IMR-90 (cell line): ENCODE measurements around the gene CCDC61. TPM values are rescaled to one million over a fixed set of nuclear protein-coding genes. Genes with fewer than 3 reads are reported as not detected.

Experiments
- ATAC-seq: fragments of 200-7000 bp; cut with Tn5 transposase; 2 replicates; pipeline ENCODE4 v1.9.1; 2020; ENCODE audit warnings: low read depth, mild to moderate bottlenecking, moderate library complexity
- BruUV-seq: library from RNA; stranded (reverse); fragments of 400-500 nt; replicated peaks from 2 replicates; lab custom pipeline; 2021; lab: Mats Ljungman, UMichigan
- CTCF ChIA-PET: fragments of 300-600 bp; formaldehyde crosslinking; extraction: SDS; loops from one replicate; lab custom pipeline; 2021; ENCODE audit warnings: antibody characterized with exemption; lab: Yijun Ruan, JAX
- POLR2A ChIA-PET: fragments of 300-600 bp; sonication (Branson Sonifier 250); formaldehyde crosslinking; loops from one replicate; lab custom pipeline; 2022; ENCODE audit warnings: antibody characterized with exemption; ENCODE audit not compliant: unreplicated experiment; lab: Charles Lee
- DNase-seq: peaks from one replicate; pipeline ENCODE4 v3.0.0; 2013
- H2AFZ ChIP-seq: replicated peaks from 2 replicates; pipeline ENCODE3; 2013; ENCODE audit warnings: low read length, mild to moderate bottlenecking; ENCODE audit not compliant: poor library complexity
- H2AK5ac ChIP-seq: 2 replicates; pipeline ENCODE4 v1.6.1; 2013; ENCODE audit warnings: low read depth, low read length, inconsistent platforms
- H2AK9ac ChIP-seq: replicated peaks from 2 replicates; pipeline ENCODE3; 2013; ENCODE audit warnings: mild to moderate bottlenecking, low read depth, low read length, moderate library complexity; ENCODE audit not compliant: poor library complexity
- H2BK120ac ChIP-seq: 2 replicates; pipeline ENCODE4 v1.6.1; 2013; ENCODE audit warnings: low read depth, low read length, inconsistent platforms
- H2BK15ac ChIP-seq: 3 replicates; pipeline ENCODE4 v1.6.1; 2013; ENCODE audit warnings: low read depth, low read length, inconsistent platforms
- H2BK20ac ChIP-seq: 2 replicates; pipeline ENCODE4 v1.6.1; 2013; ENCODE audit warnings: low read depth, mild to moderate bottlenecking, inconsistent platforms, low read length, moderate library complexity
- H2BK5ac ChIP-seq: 2 replicates; pipeline ENCODE4 v1.6.1; 2013; ENCODE audit warnings: mild to moderate bottlenecking, low read depth, low read length, inconsistent platforms; ENCODE audit not compliant: poor library complexity, severe bottlenecking
- H3K14ac ChIP-seq: replicated peaks from 2 replicates; pipeline ENCODE4 v1.6.1; 2013; ENCODE audit warnings: low read depth, low read length, inconsistent platforms
- H3K18ac ChIP-seq: 2 replicates; pipeline ENCODE4 v1.6.1; 2013; ENCODE audit warnings: low read depth, low read length, control low read depth
- H3K23ac ChIP-seq: 2 replicates; pipeline ENCODE4 v1.6.1; 2013; ENCODE audit warnings: low read depth, low read length, inconsistent platforms
- H3K27ac ChIP-seq: 2 replicates; pipeline ENCODE4 v1.5.1; 2013; ENCODE audit warnings: mild to moderate bottlenecking, control low read depth, low read length; ENCODE audit not compliant: insufficient read depth
- H3K27me3 ChIP-seq: 2 replicates; pipeline ENCODE4 v1.6.1; 2013; ENCODE audit warnings: low read length; ENCODE audit not compliant: control insufficient read depth, insufficient read depth
- H3K36me3 ChIP-seq: 2 replicates; pipeline ENCODE4 v1.6.1; 2013; ENCODE audit warnings: low read length, mixed read lengths; ENCODE audit not compliant: control insufficient read depth, insufficient read depth
- H3K4ac ChIP-seq: 2 replicates; pipeline ENCODE4 v1.6.1; 2013; ENCODE audit warnings: low read depth, low read length, inconsistent platforms
- H3K4me1 ChIP-seq: 2 replicates; pipeline ENCODE4 v1.6.1; 2013; ENCODE audit warnings: low read length, mixed read lengths; ENCODE audit not compliant: control insufficient read depth, insufficient read depth
- H3K4me2 ChIP-seq: 2 replicates; pipeline ENCODE4 v1.6.1; 2013; ENCODE audit warnings: low read depth, mild to moderate bottlenecking, control low read depth, low read length, moderate library complexity
- H3K4me3 ChIP-seq: 2 replicates; pipeline ENCODE4 v1.5.1; 2013; ENCODE audit warnings: low read depth, mild to moderate bottlenecking, control low read depth, low read length, moderate library complexity; ENCODE audit not compliant: insufficient read depth
- H3K56ac ChIP-seq: 2 replicates; pipeline ENCODE4 v1.6.1; 2013; ENCODE audit warnings: low read length, inconsistent platforms; ENCODE audit not compliant: insufficient read depth; ENCODE audit errors: extremely low read depth
- H3K79me1 ChIP-seq, 2 experiments: 2 replicates each; pipeline ENCODE4 v1.6.1; 2013; ENCODE audit warnings: low read length in 2 of 2, inconsistent platforms in 1 of 2, low read depth in 1 of 2
- H3K9ac ChIP-seq: 2 replicates; pipeline ENCODE4 v1.6.1; 2013; ENCODE audit warnings: low read depth, low read length, control low read depth
- H3K9me1 ChIP-seq: 2 replicates; pipeline ENCODE4 v1.6.1; 2013; ENCODE audit warnings: low read length, inconsistent platforms; ENCODE audit not compliant: insufficient read depth
- H3K9me3 ChIP-seq: 2 replicates; pipeline ENCODE4 v1.6.1; 2013; ENCODE audit warnings: low read length; ENCODE audit not compliant: control insufficient read depth, insufficient read depth
- H4K20me1 ChIP-seq: 2 replicates; pipeline ENCODE4 v1.6.1; 2013; ENCODE audit warnings: low read length, inconsistent platforms; ENCODE audit not compliant: insufficient read depth
- H4K5ac ChIP-seq: 2 replicates; pipeline ENCODE4 v1.6.1; 2013; ENCODE audit warnings: mild to moderate bottlenecking, low read depth, low read length, control low read depth
- H4K8ac ChIP-seq, 2 experiments: 2 replicates each; pipeline ENCODE4 v1.6.1; 2013; ENCODE audit warnings: low read depth in 2 of 2, low read length in 2 of 2, control low read depth in 1 of 2, inconsistent platforms in 1 of 2
- H4K91ac ChIP-seq: 2 replicates; pipeline ENCODE4 v1.6.1; 2013; ENCODE audit warnings: low read depth, low read length, inconsistent platforms; ENCODE audit not compliant: insufficient read depth
- MAZ ChIP-seq: IDR thresholded peaks from 2 replicates; pipeline ENCODE4 v1.6.1; 2012; ENCODE audit warnings: low read depth, mild to moderate bottlenecking, low read length, improper control_type of control experiment, moderate library complexity, borderline replicate concordance
- MXI1 ChIP-seq: IDR thresholded peaks from 2 replicates; pipeline ENCODE4 v1.6.1; 2012; ENCODE audit warnings: low read depth, mild to moderate bottlenecking, low read length, moderate library complexity, borderline replicate concordance
- WGBS, 2 experiments: methylation state at CpG; one replicate each; pipeline versions ENCODE4 v1.1.5 to v1.1.7; 2013; ENCODE audit warnings: missing lambda C conversion rate in 2 of 2; ENCODE audit not compliant: insufficient read length in 1 of 2; ENCODE audit errors: extremely low coverage in 2 of 2; 5-methylcytosine and 5-hydroxymethylcytosine counted together
- dilution Hi-C: fragments of 300-500 bp; cut with HindIII; formaldehyde crosslinking; loops from one replicate; pipeline ENCODE4 v1.14.3; 2018; ENCODE audit warnings: low sequenced_read_pairs; ENCODE audit not compliant: unreplicated experiment
- in situ Hi-C: fragments of 300-500 bp; cut with MboI; formaldehyde crosslinking; loops from 3 replicates; pipeline ENCODE4 v1.14.3; 2019; ENCODE audit warnings: low sequenced_read_pairs, inconsistent platforms, mixed read lengths
- intact Hi-C: fragments of 100-400 bp; cut with micrococcal nuclease; formaldehyde crosslinking; loops from 2 replicates; pipeline ENCODE4 v1.10.0; 2022
- polyA plus RNA-seq, 3 experiments: library from polyadenylated mRNA; depleted of rRNA; stranded (reverse); fragments of >200 nt; gene quantifications; 2 replicates each; pipeline ENCODE4 v1.2.3, GENCODE V29; 2012; ENCODE audit warnings: low replicate concordance in 1 of 3
- total RNA-seq: library from RNA; depleted of rRNA; stranded (reverse); fragments of >200 nt; gene quantifications from 2 replicates; pipeline ENCODE4 v1.2.3, GENCODE V29; 2012
- TF ChIP-seq, protein P1 (sequence below): fragments of 150-350 bp; IDR thresholded peaks from 2 replicates; pipeline ENCODE4 v1.6.1; 2016; ENCODE audit warnings: low read depth, mild to moderate bottlenecking, low read length, moderate library complexity, borderline replicate concordance

The CCDC61 gene
- total and polyA plus RNA-seq, 2 of the 4 experiments (the other 2 are of a cell fraction), result 3.2 to 9.1 TPM

DNA sequence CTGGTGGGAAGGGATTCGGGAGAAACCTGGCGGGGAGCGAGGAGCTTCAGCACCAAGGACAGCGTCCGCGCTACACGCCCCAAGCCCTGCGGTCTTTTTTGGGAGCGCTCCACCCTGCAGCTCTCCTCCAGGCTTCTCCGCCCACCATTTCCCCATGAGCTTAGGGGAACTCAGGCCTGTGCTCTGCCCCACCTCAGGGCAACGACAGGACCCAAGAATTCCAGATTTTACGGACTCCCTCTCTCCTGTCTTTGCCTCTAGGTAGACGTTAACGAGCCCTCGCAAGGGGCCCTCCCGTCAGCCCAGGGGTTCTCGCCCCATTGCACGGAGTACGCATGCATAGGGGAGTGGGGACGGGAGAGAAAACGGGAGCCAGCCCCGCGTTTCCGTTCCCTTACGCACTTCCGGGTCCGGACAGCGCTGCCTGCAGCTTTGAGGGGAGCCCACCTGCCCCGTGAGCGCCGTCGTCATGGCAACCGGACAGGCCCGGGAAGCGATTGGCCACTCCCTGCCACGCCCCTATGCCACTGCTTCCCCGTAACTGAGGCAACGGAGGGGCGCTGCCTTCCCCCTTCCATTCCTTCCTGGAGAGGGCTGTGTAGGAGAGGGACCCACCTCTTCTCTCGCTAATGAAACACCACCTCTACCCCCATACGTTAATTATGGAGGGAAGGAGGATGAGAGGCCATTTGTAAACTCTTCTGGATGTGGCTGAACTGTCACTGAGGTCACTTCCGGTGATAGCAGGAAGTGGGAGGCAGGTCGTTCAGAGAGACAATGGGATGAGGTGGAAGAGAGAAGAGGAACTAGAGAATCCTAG lies 42.4 kb upstream of the CCDC61 start:
- intact Hi-C loops, result no loop called here
- Histone ChIP-seq H2AFZ (peak overlapping the region; percentile 83), H3K4me1 (no peaks in the 10 kb centered on the region), H3K27ac (no peak overlapping the region), H3K4me2 (peak overlapping the region; percentile 27; the same call in 1 of the 2 replicates), H3K4me3 (no peak overlapping the region), H3K9me1 (no peaks in the 10 kb centered on the region), H2BK20ac (no peak overlapping the region), H2BK5ac (no peak overlapping the region), H2AK5ac (no peak overlapping the region), H3K14ac (no peak overlapping the region), H3K9me3 (no peaks in the 10 kb centered on the region), H3K79me1 (no peaks in the 10 kb centered on the region), H4K20me1 (no peaks in the 10 kb centered on the region), H2BK120ac (no peak overlapping the region), H3K4ac (no peak overlapping the region), H3K18ac (no peak overlapping the region), H3K27me3 (no peaks in the 10 kb centered on the region; the same call in 1 of the 2 replicates), H3K56ac (no peak overlapping the region), H3K36me3 (no peaks in the 10 kb centered on the region), H4K8ac (no peak overlapping the region), H4K5ac (no peak overlapping the region), H4K91ac (no peak overlapping the region), H3K23ac (no peak overlapping the region), H2BK15ac (no peak overlapping the region), H3K9ac (no peak overlapping the region), H2AK9ac (no peak overlapping the region)
- CTCF ChIA-PET, result no interaction called here
- ATAC-seq, result peak; percentile 84
- dilution Hi-C loops, result no loop called here
- BruUV-seq, result no TSS peak
- DNase-seq, result peak; percentile 42
- in situ Hi-C loops, result no loop called here
- POLR2A ChIA-PET, result interaction anchor here (0.6 kb wide), 1 partner anchor 745 kb away, joined by 7 read pairs; no protein-coding TSS in a partner anchor
- WGBS, 2 experiments, result 7% methylated on average over 3 of the region's 43 CpGs; no CpG with 5 or more reads in 1 of the 2 experiments
- TF ChIP-seq MAZ (no peak), MXI1 (0 out of 2 replicates have a peak, but pooled peaks have one; percentile 27)
- TF ChIP-seq, protein P1, sequence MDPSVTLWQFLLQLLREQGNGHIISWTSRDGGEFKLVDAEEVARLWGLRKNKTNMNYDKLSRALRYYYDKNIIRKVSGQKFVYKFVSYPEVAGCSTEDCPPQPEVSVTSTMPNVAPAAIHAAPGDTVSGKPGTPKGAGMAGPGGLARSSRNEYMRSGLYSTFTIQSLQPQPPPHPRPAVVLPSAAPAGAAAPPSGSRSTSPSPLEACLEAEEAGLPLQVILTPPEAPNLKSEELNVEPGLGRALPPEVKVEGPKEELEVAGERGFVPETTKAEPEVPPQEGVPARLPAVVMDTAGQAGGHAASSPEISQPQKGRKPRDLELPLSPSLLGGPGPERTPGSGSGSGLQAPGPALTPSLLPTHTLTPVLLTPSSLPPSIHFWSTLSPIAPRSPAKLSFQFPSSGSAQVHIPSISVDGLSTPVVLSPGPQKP, result no peak
